Gastroesophageal sphincter (tissue), 4 donors: ENCODE measurements around the gene LIN52. TPM values are rescaled to one million over a fixed set of nuclear protein-coding genes. Genes with fewer than 3 reads are reported as not detected.
A peak's percentile ranks its signal among the peaks of the same experiment; 100 is the strongest.

ENCODE experiments used
- ATAC-seq: fragments of 150-250 bp; one replicate; pipeline ENCODE4 v1.9.1; 2016; ENCODE audit warnings: mild to moderate bottlenecking, moderate library complexity
- H3K27ac ChIP-seq, 4 donors: fragments of 200-600 bp; sonication (generic) in 3 of 4; 1 replicate in 3 of 4; 2 replicates in 1 of 4; pipeline ENCODE4 v1.5.1; 2016 to 2019
- H3K27me3 ChIP-seq: fragments of 200-600 bp; sonication (generic); one replicate; pipeline ENCODE4 v1.5.1; 2019
- H3K36me3 ChIP-seq, 2 donors: fragments of 200-600 bp; sonication (generic); one replicate each; pipeline ENCODE4 v1.5.1; 2019; ENCODE audit warnings: control low read depth in 1 of 2
- H3K4me1 ChIP-seq, 3 donors: fragments of 200-600 bp; sonication (generic); 1 replicate in 2 of 3; 2 replicates in 1 of 3; pipeline ENCODE4 v1.5.1; 2016 to 2019; ENCODE audit warnings: control low read depth in 2 of 3
- H3K4me3 ChIP-seq, 2 donors: fragments of 200-600 bp; sonication (generic); one replicate each; pipeline ENCODE4 v1.5.1; 2019; ENCODE audit warnings: mild to moderate bottlenecking in 1 of 2, moderate library complexity in 1 of 2
- H3K9me3 ChIP-seq, 3 donors: fragments of 200-600 bp; sonication (generic); one replicate each; pipeline ENCODE4 v1.5.1; 2017 to 2019; ENCODE audit warnings: control low read depth in 2 of 3
- EP300 ChIP-seq: sonication (generic); formaldehyde crosslinking; IDR thresholded peaks from one replicate; pipeline ENCODE4 v1.6.1; 2017; ENCODE audit warnings: antibody characterized with exemption, mild to moderate bottlenecking
- POLR2A ChIP-seq, 2 donors: fragments of 450-650 bp; IDR thresholded peaks; one replicate each; pipeline ENCODE4 v1.6.1; 2017; ENCODE audit warnings: antibody characterized with exemption in 2 of 2, mild to moderate bottlenecking in 2 of 2, moderate library complexity in 1 of 2
- POLR2AphosphoS5 ChIP-seq: sonication (generic); formaldehyde crosslinking; IDR thresholded peaks from one replicate; pipeline ENCODE4 v1.6.1; 2017; ENCODE audit warnings: antibody characterized with exemption
- WGBS, 2 donors: methylation state at CpG; one replicate each; pipeline ENCODE4 v1.1.5; 2018; ENCODE audit warnings: low coverage in 1 of 2; 5-methylcytosine and 5-hydroxymethylcytosine counted together
- total RNA-seq, 4 donors: library from RNA; depleted of rRNA; stranded (reverse); fragments of >200 nt; gene quantifications; one replicate each; pipeline ENCODE4 v1.1.0, GENCODE V29; 2016
- TF ChIP-seq, protein P1 (sequence below), 4 experiments: fragments of 200-600 bp in 2 of 4; fragments of 450-650 bp in 2 of 4; sonication (generic) in 1 of 4; IDR thresholded peaks; one replicate each; pipeline ENCODE4 v1.5.1; 2017 to 2019; ENCODE audit warnings: antibody characterized with exemption in 4 of 4, mild to moderate bottlenecking in 2 of 4, moderate library complexity in 2 of 4

LIN52 gene
- total RNA-seq, 4 donors from 2014 or later = 8.1 to 15.9 (median 9.9) TPM

DNA sequence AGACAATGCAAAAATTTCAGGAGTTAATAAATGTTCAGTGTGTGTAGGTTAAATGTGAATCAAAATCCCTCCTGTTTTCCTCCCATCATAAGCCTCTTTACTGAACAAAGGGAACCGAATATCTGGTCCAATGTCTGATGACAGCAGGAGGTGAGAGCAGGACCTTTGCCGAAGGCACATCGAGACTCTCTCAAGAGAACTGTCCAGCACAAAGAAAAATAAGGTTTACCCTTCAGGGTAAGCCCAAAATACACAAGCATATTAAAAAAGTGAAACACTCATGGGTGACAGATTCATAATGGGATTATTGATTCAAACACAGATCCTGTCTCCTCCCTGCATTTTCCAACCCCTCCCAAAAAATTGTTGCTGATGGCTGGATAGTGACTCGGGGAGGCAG, 150.3 kb downstream of the LIN52 start:
- H3K4me1 ChIP-seq = peaks cover 0 to 8% (median 6%) of the 10 kb centered on the region in 3 donors
- H3K9me3 ChIP-seq = peaks cover 0 to 17% (median 0%) of the 10 kb centered on the region in 3 donors
- H3K27me3 ChIP-seq = peaks cover 76% of the 10 kb centered on the region
- H3K36me3 ChIP-seq = no peaks in the 10 kb centered on the region
- no peak overlapping the region for H3K4me3 ChIP-seq
- 55 to 67% methylated on average over 1 to 4 of the region's 4 CpGs for WGBS, 2 donors
- ATAC-seq = no peak
- no peak for TF ChIP-seq POLR2AphosphoS5
- no peak for TF ChIP-seq EP300
- TF ChIP-seq, protein P1, sequence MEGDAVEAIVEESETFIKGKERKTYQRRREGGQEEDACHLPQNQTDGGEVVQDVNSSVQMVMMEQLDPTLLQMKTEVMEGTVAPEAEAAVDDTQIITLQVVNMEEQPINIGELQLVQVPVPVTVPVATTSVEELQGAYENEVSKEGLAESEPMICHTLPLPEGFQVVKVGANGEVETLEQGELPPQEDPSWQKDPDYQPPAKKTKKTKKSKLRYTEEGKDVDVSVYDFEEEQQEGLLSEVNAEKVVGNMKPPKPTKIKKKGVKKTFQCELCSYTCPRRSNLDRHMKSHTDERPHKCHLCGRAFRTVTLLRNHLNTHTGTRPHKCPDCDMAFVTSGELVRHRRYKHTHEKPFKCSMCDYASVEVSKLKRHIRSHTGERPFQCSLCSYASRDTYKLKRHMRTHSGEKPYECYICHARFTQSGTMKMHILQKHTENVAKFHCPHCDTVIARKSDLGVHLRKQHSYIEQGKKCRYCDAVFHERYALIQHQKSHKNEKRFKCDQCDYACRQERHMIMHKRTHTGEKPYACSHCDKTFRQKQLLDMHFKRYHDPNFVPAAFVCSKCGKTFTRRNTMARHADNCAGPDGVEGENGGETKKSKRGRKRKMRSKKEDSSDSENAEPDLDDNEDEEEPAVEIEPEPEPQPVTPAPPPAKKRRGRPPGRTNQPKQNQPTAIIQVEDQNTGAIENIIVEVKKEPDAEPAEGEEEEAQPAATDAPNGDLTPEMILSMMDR (IDR thresholded peaks at IDR 0.05) = no peak
- no peak for TF ChIP-seq POLR2A (IDR thresholded peaks at IDR 0.05)
- H3K27ac ChIP-seq = no peak overlapping the region

DNA sequence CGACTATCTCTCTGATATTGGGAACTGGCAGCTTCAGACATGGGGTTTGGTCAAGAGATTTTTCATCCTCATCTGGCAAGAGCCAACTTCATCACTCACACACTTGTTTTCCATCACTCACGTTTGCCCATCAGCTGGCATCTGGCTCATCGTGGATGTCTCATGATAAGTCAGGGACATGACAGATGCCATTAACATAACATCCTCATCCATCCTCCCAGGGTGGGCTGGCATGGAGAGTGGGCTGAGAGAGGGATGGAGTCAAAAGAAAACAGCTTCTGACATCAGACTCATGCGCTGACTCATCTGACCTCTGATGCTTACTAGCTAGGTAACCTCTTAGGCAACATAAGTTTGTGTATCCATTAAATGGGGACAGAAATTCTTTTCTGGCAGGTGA, 152.7 kb downstream of the LIN52 start:
- peaks cover 78% of the 10 kb centered on the region for H3K27me3 ChIP-seq
- no peak overlapping the region for H3K27ac ChIP-seq
- no peak for ATAC-seq

DNA sequence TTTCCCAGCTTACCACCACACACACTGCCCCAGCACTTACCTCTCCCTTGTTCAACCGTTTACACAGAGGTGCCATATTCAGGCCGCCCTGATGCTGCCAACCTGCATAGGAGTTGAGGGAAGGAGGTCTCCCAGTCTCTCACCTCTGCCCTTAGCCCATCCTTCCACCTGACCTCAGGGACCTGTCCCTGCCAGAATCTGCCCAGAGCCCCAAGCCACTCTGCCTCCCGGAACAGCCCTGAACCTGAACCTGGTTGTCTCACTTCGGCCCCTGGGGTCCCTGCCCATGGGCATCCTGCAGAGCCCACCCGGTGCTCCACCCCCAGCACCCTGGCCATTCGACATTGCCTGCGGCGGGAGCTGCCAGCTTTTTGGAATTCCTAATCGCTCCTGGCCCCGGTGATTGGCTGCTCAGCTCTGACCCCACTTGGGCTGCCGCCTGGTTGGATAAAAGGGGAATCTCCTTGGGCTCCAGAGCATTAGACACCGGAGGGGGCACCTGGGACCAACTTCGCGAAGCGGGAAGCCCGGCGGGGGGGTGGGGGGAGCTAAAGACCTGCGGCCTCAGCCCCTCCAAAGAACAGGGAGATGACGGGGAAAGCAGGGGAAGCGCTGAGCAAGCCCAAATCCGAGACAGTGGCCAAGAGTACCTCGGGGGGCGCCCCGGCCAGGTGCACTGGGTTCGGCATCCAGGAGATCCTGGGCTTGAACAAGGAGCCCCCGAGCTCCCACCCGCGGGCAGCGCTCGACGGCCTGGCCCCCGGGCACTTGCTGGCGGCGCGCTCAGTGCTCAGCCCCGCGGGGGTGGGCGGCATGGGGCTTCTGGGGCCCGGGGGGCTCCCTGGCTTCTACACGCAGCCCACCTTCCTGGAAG, 154.5 kb downstream of the LIN52 start, which contains the start of gene VSX2:
VSX2 (plus strand) TSS at position 476 of the 874 bp plus-strand sequence; CDS start at position 589, 113 bp downstream.
- WGBS, 2 donors = 9 to 30% methylated on average over 2 to 5 of the region's 40 CpGs
- TF ChIP-seq EP300 (no peak), POLR2A (IDR thresholded peaks at IDR 0.05) (no peak), POLR2AphosphoS5 (no peak)
- TF ChIP-seq, protein P1 (IDR thresholded peaks at IDR 0.05) = no peak
- H3K27ac ChIP-seq = no peak within 1 kb of the TSS
- no peaks in the 10 kb centered on the region for H3K9me3 ChIP-seq
- H3K4me3 ChIP-seq = peak within 1 kb of the TSS in 1 of 2 donors; percentile 42
- no peak for ATAC-seq
- H3K4me1 ChIP-seq = peaks cover 0 to 31% (median 28%) of the 10 kb centered on the region in 3 donors
- no peaks in the 10 kb centered on the region for H3K36me3 ChIP-seq
- H3K27me3 ChIP-seq = peaks cover 78% of the 10 kb centered on the region

More for the DNA sequence above, 152.7 kb downstream of the LIN52 start:
- Histone ChIP-seq H3K36me3 (no peaks in the 10 kb centered on the region), H3K4me1 (peaks cover 0 to 31% (median 28%) of the 10 kb centered on the region in 3 donors), H3K9me3 (peaks cover 0 to 3% (median 0%) of the 10 kb centered on the region in 3 donors), H3K4me3 (no peak overlapping the region)
- TF ChIP-seq POLR2A (IDR thresholded peaks at IDR 0.05) = no peak
- no peak for TF ChIP-seq EP300
- no peak for TF ChIP-seq POLR2AphosphoS5
- TF ChIP-seq, protein P1 (IDR thresholded peaks at IDR 0.05) = no peak
- 60 to 79% methylated on average over 1 to 4 of the region's 4 CpGs for WGBS, 2 donors

DNA sequence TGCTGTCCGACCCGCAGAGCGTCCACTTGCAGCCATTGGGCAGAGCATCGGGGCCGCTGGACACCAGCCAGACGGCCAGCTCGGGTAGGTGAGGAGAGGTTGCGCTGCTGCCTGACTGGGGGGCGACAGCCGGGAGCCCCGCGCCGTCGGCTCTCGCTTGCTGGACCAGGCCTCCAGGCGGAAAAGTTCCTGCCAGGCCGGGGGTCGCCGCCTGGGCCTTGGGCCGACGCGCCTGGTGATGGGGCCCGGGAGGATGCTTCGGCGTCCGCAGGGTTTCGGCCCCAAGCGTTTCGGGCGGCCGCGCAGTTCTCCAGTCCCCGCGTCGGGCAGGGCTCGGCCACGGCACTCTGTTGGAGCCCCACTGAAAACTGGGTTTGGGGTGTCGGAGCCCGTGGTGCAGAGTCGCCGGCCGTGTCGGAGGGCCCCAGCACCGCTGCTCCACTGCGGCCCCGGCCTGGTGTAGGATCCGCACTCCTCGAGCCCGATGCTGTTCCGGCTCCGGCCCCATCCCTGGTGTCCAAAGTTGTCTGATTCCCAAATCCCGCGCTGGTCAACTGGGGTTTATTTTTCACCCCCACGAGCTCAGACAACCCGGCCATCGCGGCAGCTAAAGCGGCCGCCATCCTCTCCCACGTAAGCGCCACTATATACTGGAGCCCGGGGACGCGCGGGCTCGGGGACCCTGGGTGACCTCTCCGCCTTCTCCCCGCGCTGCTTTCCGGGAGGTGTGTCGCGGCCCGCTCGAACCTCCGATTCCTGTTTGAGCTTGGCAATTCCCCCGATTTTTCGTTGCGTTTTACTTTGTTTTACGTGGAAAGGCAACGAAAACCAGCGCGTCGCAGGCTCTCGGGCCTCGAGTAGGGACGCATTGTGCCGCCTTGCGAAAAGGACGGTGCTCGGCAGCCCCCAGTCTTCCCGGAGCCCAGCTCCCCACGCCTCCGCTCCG, 155.4 kb downstream of the LIN52 start:
- peak overlapping the region in 1 of 2 donors; percentile 42 for H3K4me3 ChIP-seq
- no peak for ATAC-seq
- WGBS, 2 donors = 2% methylated on average over 18 of the region's 94 CpGs; no CpG with 5 or more reads in 1 of the 2 donors

More for the DNA sequence above, 155.4 kb downstream of the LIN52 start:
- Histone ChIP-seq H3K27ac (no peak overlapping the region), H3K9me3 (no peaks in the 10 kb centered on the region), H3K4me1 (peaks cover 0 to 31% (median 28%) of the 10 kb centered on the region in 3 donors), H3K27me3 (peaks cover 86% of the 10 kb centered on the region), H3K36me3 (no peaks in the 10 kb centered on the region)
- peak; percentile 34 for TF ChIP-seq POLR2AphosphoS5
- TF ChIP-seq, protein P1 (IDR thresholded peaks at IDR 0.05) = no peak
- TF ChIP-seq EP300 = no peak
- no peak for TF ChIP-seq POLR2A (IDR thresholded peaks at IDR 0.05)
